Endothelial cell (in vitro differentiated cells): ENCODE measurements around the gene RBM25. TPM values are rescaled to one million over a fixed set of nuclear protein-coding genes. Genes with fewer than 3 reads are reported as not detected.

Experiments used
- DNase-seq: peaks from one replicate; pipeline ENCODE4 v3.0.0; 2021; ENCODE audit warnings: low spot score
- H3K27ac Mint-ChIP-seq: one replicate; pipeline ENCODE4 v1.8.0; 2021; ENCODE audit warnings: mixed read lengths, inconsistent platforms; ENCODE audit not compliant: unreplicated experiment
- H3K27me3 Mint-ChIP-seq: one replicate; pipeline ENCODE4 v1.8.0; 2021; ENCODE audit warnings: mild to moderate bottlenecking, moderate library complexity, mixed read lengths, inconsistent platforms; ENCODE audit not compliant: unreplicated experiment
- H3K36me3 Mint-ChIP-seq: one replicate; pipeline ENCODE4 v1.8.0; 2021; ENCODE audit warnings: mild to moderate bottlenecking, low read depth, mixed read lengths, inconsistent platforms; ENCODE audit not compliant: unreplicated experiment
- H3K4me1 Mint-ChIP-seq: one replicate; pipeline ENCODE4 v1.8.0; 2021; ENCODE audit warnings: mild to moderate bottlenecking, mixed read lengths, inconsistent platforms; ENCODE audit not compliant: unreplicated experiment
- H3K4me3 Mint-ChIP-seq: one replicate; pipeline ENCODE4 v1.8.0; 2021; ENCODE audit warnings: mild to moderate bottlenecking, mixed read lengths, inconsistent platforms; ENCODE audit not compliant: unreplicated experiment
- H3K9me3 Mint-ChIP-seq: one replicate; pipeline ENCODE4 v1.8.0; 2021; ENCODE audit warnings: mixed read lengths, inconsistent platforms; ENCODE audit not compliant: unreplicated experiment
- CTCF ChIP-seq: fragments of 200-600 bp; sonication (generic); IDR thresholded peaks from one replicate; pipeline ENCODE4 v1.5.0; 2021; ENCODE audit warnings: antibody characterized with exemption; ENCODE audit not compliant: unreplicated experiment
- total RNA-seq: library from RNA; stranded (reverse); fragmentation: NEBNext Ultra II Directional; extraction: Animal tissue kit (Norgen Biotek cat#: 25700); gene quantifications from one replicate; pipeline ENCODE4 v1.2.1, GENCODE V29; 2021; ENCODE audit not compliant: unreplicated experiment

The RBM25 gene
- total RNA-seq, 1 donor from 2014 or later, result 110 TPM

- Mint-ChIP-seq H3K4me3 (no peak overlapping the region), H3K4me1 (no peaks in the 10 kb centered on the region), H3K27ac (peak overlapping the region; percentile 10), H3K36me3 (peaks cover 16% of the 10 kb centered on the region), H3K9me3 (no peaks in the 10 kb centered on the region), H3K27me3 (no peaks in the 10 kb centered on the region)
- DNase-seq, result no peak
- TF ChIP-seq CTCF, result no peak
Measured at GRCh38 chr14:73146111-73146510, 87.8 kb downstream of the RBM25 start.

- no peaks in the 10 kb centered on the region for H3K9me3 Mint-ChIP-seq
- H3K27ac Mint-ChIP-seq, result no peak overlapping the region
- no peaks in the 10 kb centered on the region for H3K4me1 Mint-ChIP-seq
- H3K36me3 Mint-ChIP-seq, result peaks cover 16% of the 10 kb centered on the region
- TF ChIP-seq CTCF, result no peak
- no peaks in the 10 kb centered on the region for H3K27me3 Mint-ChIP-seq
- no peak overlapping the region for H3K4me3 Mint-ChIP-seq
- DNase-seq, result no peak
Measured at GRCh38 chr14:73149753-73150152, 91.4 kb downstream of the RBM25 start.

GRCh38 chr14:73153272-73153671 is 94.9 kb downstream of the RBM25 start:
- Mint-ChIP-seq H3K4me3 (no peak overlapping the region), H3K27me3 (no peaks in the 10 kb centered on the region), H3K36me3 (peaks cover 16% of the 10 kb centered on the region), H3K27ac (no peak overlapping the region), H3K9me3 (no peaks in the 10 kb centered on the region), H3K4me1 (no peaks in the 10 kb centered on the region)
- no peak for TF ChIP-seq CTCF
- no peak for DNase-seq

GRCh38 chr14:73162251-73162650 is 103.9 kb downstream of the RBM25 start:
- no peaks in the 10 kb centered on the region for H3K27me3 Mint-ChIP-seq
- TF ChIP-seq CTCF, result no peak
- DNase-seq, result no peak
- H3K27ac Mint-ChIP-seq, result no peak overlapping the region
- no peak overlapping the region for H3K4me3 Mint-ChIP-seq
- no peaks in the 10 kb centered on the region for H3K9me3 Mint-ChIP-seq
- H3K4me1 Mint-ChIP-seq, result no peaks in the 10 kb centered on the region
- peaks cover 26% of the 10 kb centered on the region for H3K36me3 Mint-ChIP-seq

GRCh38 chr14:73166399-73166798 is 108.1 kb downstream of the RBM25 start:
- Mint-ChIP-seq H3K4me3 (no peak overlapping the region), H3K27me3 (no peaks in the 10 kb centered on the region), H3K9me3 (no peaks in the 10 kb centered on the region), H3K27ac (no peak overlapping the region), H3K4me1 (peaks cover 7% of the 10 kb centered on the region), H3K36me3 (peaks cover 33% of the 10 kb centered on the region)
- no peak for DNase-seq
- no peak for TF ChIP-seq CTCF
